GM12878 (cell line): ENCODE results near the gene PPM1A. TPM values are rescaled to one million over a fixed set of nuclear protein-coding genes. Genes with fewer than 3 reads are reported as not detected.

ENCODE experiments used
- ATAC-seq: fragments of 200-7000 bp; cut with Tn5 transposase; 3 replicates; pipeline ENCODE4 v1.9.1; 2020; ENCODE audit warnings: mild to moderate bottlenecking, moderate library complexity
- BruUV-seq: library from RNA; stranded (reverse); fragments of 400-500 nt; replicated peaks from 2 replicates; lab custom pipeline; 2021; lab: Mats Ljungman, UMichigan
- CTCF ChIA-PET: fragments of 300-600 bp; sonication (Branson Sonifier 250); formaldehyde crosslinking; extraction: SDS; loops from one replicate; lab custom pipeline; 2021; ENCODE audit warnings: inconsistent platforms; lab: Yijun Ruan, JAX
- POLR2A ChIA-PET: fragments of 350-600 bp; formaldehyde crosslinking; extraction: SDS; loops from one replicate; lab custom pipeline; 2021; ENCODE audit warnings: inconsistent platforms; lab: Charles Lee
- RAD21 ChIA-PET: fragments of 300-600 bp; sonication (Branson Sonifier 250); formaldehyde crosslinking; loops from one replicate; lab custom pipeline; 2023; ENCODE audit warnings: antibody characterized with exemption; ENCODE audit not compliant: unreplicated experiment; lab: Charles Lee
- SMC1A ChIA-PET: fragments of 300-600 bp; sonication (Branson Sonifier 250); formaldehyde crosslinking; loops from one replicate; lab custom pipeline; 2023; ENCODE audit not compliant: unreplicated experiment, uncharacterized antibody; lab: Charles Lee
- DNase-seq: peaks from one replicate; pipeline ENCODE4 v3.0.0-alpha.2; 2011; ENCODE audit warnings: low read depth, low spot score
- FAIRE-seq: peaks from 3 replicates; lab custom pipeline; 2011; peaks lifted over from hg19 to GRCh38; lab: Jason Lieb, UNC
- H2AFZ ChIP-seq: 2 replicates; pipeline ENCODE4 v1.6.0; 2011; ENCODE audit warnings: low read depth, low read length, control low read depth; ENCODE audit not compliant: control insufficient read depth
- H3K27ac ChIP-seq: 2 replicates; pipeline ENCODE4 v1.5.1; 2011; ENCODE audit warnings: control low read depth; ENCODE audit not compliant: control insufficient read depth, insufficient read depth
- H3K27me3 ChIP-seq, 2 experiments: replicated peaks in 1 of 2; 2 replicates each; pipeline versions ENCODE4 v1.6.0 to v1.6.1; 2011; ENCODE audit warnings: low read length in 1 of 2; ENCODE audit not compliant: control insufficient read depth in 2 of 2, insufficient read depth in 2 of 2
- H3K36me3 ChIP-seq, 2 experiments: 2 replicates each; pipeline ENCODE4 v1.5.1; 2011; ENCODE audit warnings: low read length in 1 of 2; ENCODE audit not compliant: control insufficient read depth in 2 of 2, insufficient read depth in 2 of 2
- H3K4me1 ChIP-seq: 2 replicates; pipeline ENCODE4 v1.6.1; 2011; ENCODE audit warnings: mild to moderate bottlenecking, low read length, moderate library complexity, mixed read lengths; ENCODE audit not compliant: control insufficient read depth, insufficient read depth
- H3K4me2 ChIP-seq: 2 replicates; pipeline ENCODE4 v1.6.0; 2011; ENCODE audit warnings: control low read depth; ENCODE audit not compliant: control insufficient read depth, insufficient read depth
- H3K4me3 ChIP-seq: fragments of 200-600 bp; sonication (generic); 2 replicates; pipeline ENCODE4 v1.5.1; 2016
- H3K79me2 ChIP-seq: 2 replicates; pipeline ENCODE4 v1.6.0; 2011; ENCODE audit warnings: low read length; ENCODE audit not compliant: control insufficient read depth, insufficient read depth
- H3K9ac ChIP-seq: 2 replicates; pipeline ENCODE4 v1.8.0; 2011; ENCODE audit warnings: low read length, control low read depth, mixed read lengths; ENCODE audit not compliant: control insufficient read depth, insufficient read depth
- H3K9me3 ChIP-seq: replicated peaks from 3 replicates; pipeline ENCODE4 v1.5.1; 2011; ENCODE audit warnings: mild to moderate bottlenecking, low read length; ENCODE audit not compliant: control insufficient read depth, insufficient read depth
- H4K20me1 ChIP-seq: 2 replicates; pipeline ENCODE4 v1.6.0; 2011; ENCODE audit not compliant: control insufficient read depth, insufficient read depth
- CHD1 ChIP-seq: IDR thresholded peaks from 2 replicates; pipeline ENCODE4 v1.6.1; 2012; ENCODE audit warnings: low read depth, low read length, improper control_type of control experiment
- CREB1 ChIP-seq: IDR thresholded peaks from 2 replicates; pipeline ENCODE4 v1.6.1; 2012; ENCODE audit warnings: low read depth, mild to moderate bottlenecking, inconsistent platforms
- EP300 ChIP-seq, 2 experiments: fragments of 150-350 bp in 1 of 2; IDR thresholded peaks; 2 replicates each; pipeline ENCODE4 v1.6.1; 2011 to 2012; ENCODE audit warnings: low read depth in 2 of 2, low read length in 2 of 2, borderline replicate concordance in 1 of 2, improper control_type of control experiment in 1 of 2, inconsistent platforms in 1 of 2; ENCODE audit not compliant: control insufficient read depth in 1 of 2
- MEF2B ChIP-seq: fragments of 450-650 bp; IDR thresholded peaks from 2 replicates; pipeline ENCODE4 v1.6.1; 2018; ENCODE audit warnings: mild to moderate bottlenecking, moderate library complexity; ENCODE audit not compliant: partially characterized antibody, poor library complexity, severe bottlenecking
- NFYB ChIP-seq: IDR thresholded peaks from 2 replicates; pipeline ENCODE4 v1.6.1; 2011; ENCODE audit warnings: low read depth, mild to moderate bottlenecking, low read length, improper control_type of control experiment, moderate library complexity; ENCODE audit not compliant: insufficient read depth
- POLR2AphosphoS5 ChIP-seq: IDR thresholded peaks from 2 replicates; pipeline ENCODE4 v1.6.1; 2011; ENCODE audit warnings: mild to moderate bottlenecking, low read length, inconsistent platforms
- RAD51 ChIP-seq: fragments of 450-650 bp; IDR thresholded peaks from 2 replicates; pipeline ENCODE4 v1.6.1; 2016; ENCODE audit warnings: moderate library complexity, mild to moderate bottlenecking, inconsistent platforms
- TBL1XR1 ChIP-seq: IDR thresholded peaks from 2 replicates; pipeline ENCODE4 v1.6.1; 2012; ENCODE audit warnings: low read depth, low read length, improper control_type of control experiment
- WGBS: methylation state at CpG from one replicate; pipeline ENCODE4 v1.1.6; 2016; ENCODE audit warnings: low lambda C conversion rate; ENCODE audit not compliant: insufficient replicate concordance, insufficient coverage; ENCODE audit errors: missing lambda C conversion rate; 5-methylcytosine and 5-hydroxymethylcytosine counted together
- in situ Hi-C: fragments of 300-500 bp; cut with MboI; formaldehyde crosslinking; loops from 9 replicates; pipeline ENCODE4 v1.14.3; 2018; ENCODE audit warnings: mixed read lengths
- intact Hi-C: fragments of 100-400 bp; cut with micrococcal nuclease; formaldehyde crosslinking; loops from one replicate; pipeline ENCODE4 v1.14.2; 2022; ENCODE audit not compliant: unreplicated experiment
- polyA plus RNA-seq, 11 experiments: library from polyadenylated mRNA; depleted of rRNA in 4 of 11; unstranded in 6 of 11; stranded (reverse) in 5 of 11; fragments of >200 nt; fragmentation: Nextera tagmentation in 4 of 11; fragmentation: Illumina TruSeq in 1 of 11; extraction: Ambion mirVana in 4 of 11; extraction: Trizol in 1 of 11; gene quantifications; 1 replicate in 1 of 11; 2 replicates in 10 of 11; pipeline versions ENCODE4 v1.2.1 to v1.2.3, GENCODE V29; 2011 to 2016; ENCODE audit warnings: inconsistent platforms in 2 of 11, missing spikeins in 2 of 11, low read depth in 1 of 11
- total RNA-seq, 4 experiments: library from RNA; depleted of rRNA in 3 of 4; stranded (reverse); fragments of >200 nt in 3 of 4; fragmentation: Illumina TruSeq in 1 of 4; extraction: Trizol in 1 of 4; gene quantifications; 2 replicates each; pipeline versions ENCODE4 v1.2.1 to v1.2.3, GENCODE V29; 2013 to 2021
- TF ChIP-seq, protein P1 (sequence below): IDR thresholded peaks from 2 replicates; pipeline ENCODE4 v1.6.1; 2012; ENCODE audit warnings: low read length, inconsistent platforms
- TF ChIP-seq, protein P2 (sequence below): fragments of 450-650 bp; IDR thresholded peaks from 2 replicates; pipeline ENCODE4 v1.6.1; 2017; ENCODE audit warnings: mild to moderate bottlenecking, moderate library complexity
- TF ChIP-seq, protein P3 (sequence below): fragments of 450-650 bp; formaldehyde crosslinking; IDR thresholded peaks from 2 replicates; pipeline ENCODE4 v1.5.0; 2022; ENCODE audit warnings: mild to moderate bottlenecking, missing genetic modification characterization
- TF ChIP-seq, protein P4 (sequence below): IDR thresholded peaks from 2 replicates; pipeline ENCODE4 v1.6.1; 2011; ENCODE audit warnings: borderline replicate concordance, low read depth, mild to moderate bottlenecking, moderate library complexity, mixed read lengths, low read length; ENCODE audit not compliant: insufficient read depth; ENCODE audit errors: extremely low read length

PPM1A gene
- total and polyA plus RNA-seq, 10 of the 15 experiments (the other 5 are each of a cell fraction or from before 2014, with no cell fraction given), result 16.8 to 124 (median 47.0) TPM

DNA sequence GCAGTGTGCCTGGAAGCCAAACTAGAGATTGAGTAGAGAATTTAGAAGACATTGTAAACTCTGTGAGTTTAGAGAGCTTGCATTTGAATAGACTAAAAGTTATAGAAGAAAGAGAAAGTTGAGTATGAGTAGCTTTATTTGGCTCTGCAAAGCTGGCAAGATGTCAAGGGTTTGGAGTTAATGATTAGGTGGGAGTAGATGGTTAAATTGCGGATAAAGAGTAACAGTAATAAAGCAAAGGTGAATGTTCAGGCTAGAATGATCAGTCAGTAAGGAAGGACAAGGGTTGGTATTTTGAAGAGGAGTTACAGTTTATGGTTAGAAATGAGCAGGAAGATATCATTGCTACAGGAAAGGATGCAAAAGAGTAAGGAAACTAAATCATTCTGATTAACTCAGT lies 5.2 kb downstream of the PPM1A start:
- intact Hi-C loops (no loop called here), in situ Hi-C loops (no loop called here)
- DNase-seq (no peak), FAIRE-seq (no peak), ATAC-seq (no peak)
- H3K27ac ChIP-seq, result no peak overlapping the region
- H4K20me1 ChIP-seq, result no peaks in the 10 kb centered on the region
- 100% methylated on average over 1 of the region's 1 CpG for WGBS
- CTCF ChIA-PET, result interaction anchor here (0.7 to 5.0 kb wide), 15 partner anchors 9 to 289 kb away, joined by 3 to 42 read pairs (median 5); no protein-coding TSS in a partner anchor
- no peaks in the 10 kb centered on the region for H3K27me3 ChIP-seq
- RAD21 ChIA-PET, result interaction anchor here (0.6 to 17.9 kb wide), 14 partner anchors 12 to 995 kb away, joined by 3 to 446 read pairs (median 4); no protein-coding TSS in a partner anchor
- H3K79me2 ChIP-seq, result peaks cover 95% of the 10 kb centered on the region
- BruUV-seq, result no TSS peak
- no peaks in the 10 kb centered on the region for H3K4me1 ChIP-seq
- no peak overlapping the region for H3K9ac ChIP-seq
- H3K4me2 ChIP-seq, result 0 out of 2 replicates have a peak overlapping the region, but pooled peaks have one; percentile 4
- H3K36me3 ChIP-seq, result no peaks in the 10 kb centered on the region; a peak in 1 of 4 replicates
- H2AFZ ChIP-seq, result no peak overlapping the region
- POLR2A ChIA-PET, result interaction anchor here (0.8 to 5.4 kb wide), 9 partner anchors 10 to 78 kb away, joined by 3 to 92 read pairs (median 3); no protein-coding TSS in a partner anchor
- H3K4me3 ChIP-seq, result peak overlapping the region; percentile 24; the same call in 1 of the 2 replicates
- TF ChIP-seq EP300 (IDR thresholded peaks at IDR 0.05; ENCODE audit: borderline replicate concordance in 1 of 2, control insufficient read depth in 1 of 2, low read depth in 2 of 2, low read length in 2 of 2), result no peak
- TF ChIP-seq RAD51, result no peak
- TF ChIP-seq MEF2B, result no peak
- no peak for TF ChIP-seq POLR2AphosphoS5
- TF ChIP-seq, protein P1, sequence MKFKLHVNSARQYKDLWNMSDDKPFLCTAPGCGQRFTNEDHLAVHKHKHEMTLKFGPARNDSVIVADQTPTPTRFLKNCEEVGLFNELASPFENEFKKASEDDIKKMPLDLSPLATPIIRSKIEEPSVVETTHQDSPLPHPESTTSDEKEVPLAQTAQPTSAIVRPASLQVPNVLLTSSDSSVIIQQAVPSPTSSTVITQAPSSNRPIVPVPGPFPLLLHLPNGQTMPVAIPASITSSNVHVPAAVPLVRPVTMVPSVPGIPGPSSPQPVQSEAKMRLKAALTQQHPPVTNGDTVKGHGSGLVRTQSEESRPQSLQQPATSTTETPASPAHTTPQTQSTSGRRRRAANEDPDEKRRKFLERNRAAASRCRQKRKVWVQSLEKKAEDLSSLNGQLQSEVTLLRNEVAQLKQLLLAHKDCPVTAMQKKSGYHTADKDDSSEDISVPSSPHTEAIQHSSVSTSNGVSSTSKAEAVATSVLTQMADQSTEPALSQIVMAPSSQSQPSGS, result no peak
- TF ChIP-seq TBL1XR1, result no peak
- no peak for TF ChIP-seq CREB1
- TF ChIP-seq, protein P2, sequence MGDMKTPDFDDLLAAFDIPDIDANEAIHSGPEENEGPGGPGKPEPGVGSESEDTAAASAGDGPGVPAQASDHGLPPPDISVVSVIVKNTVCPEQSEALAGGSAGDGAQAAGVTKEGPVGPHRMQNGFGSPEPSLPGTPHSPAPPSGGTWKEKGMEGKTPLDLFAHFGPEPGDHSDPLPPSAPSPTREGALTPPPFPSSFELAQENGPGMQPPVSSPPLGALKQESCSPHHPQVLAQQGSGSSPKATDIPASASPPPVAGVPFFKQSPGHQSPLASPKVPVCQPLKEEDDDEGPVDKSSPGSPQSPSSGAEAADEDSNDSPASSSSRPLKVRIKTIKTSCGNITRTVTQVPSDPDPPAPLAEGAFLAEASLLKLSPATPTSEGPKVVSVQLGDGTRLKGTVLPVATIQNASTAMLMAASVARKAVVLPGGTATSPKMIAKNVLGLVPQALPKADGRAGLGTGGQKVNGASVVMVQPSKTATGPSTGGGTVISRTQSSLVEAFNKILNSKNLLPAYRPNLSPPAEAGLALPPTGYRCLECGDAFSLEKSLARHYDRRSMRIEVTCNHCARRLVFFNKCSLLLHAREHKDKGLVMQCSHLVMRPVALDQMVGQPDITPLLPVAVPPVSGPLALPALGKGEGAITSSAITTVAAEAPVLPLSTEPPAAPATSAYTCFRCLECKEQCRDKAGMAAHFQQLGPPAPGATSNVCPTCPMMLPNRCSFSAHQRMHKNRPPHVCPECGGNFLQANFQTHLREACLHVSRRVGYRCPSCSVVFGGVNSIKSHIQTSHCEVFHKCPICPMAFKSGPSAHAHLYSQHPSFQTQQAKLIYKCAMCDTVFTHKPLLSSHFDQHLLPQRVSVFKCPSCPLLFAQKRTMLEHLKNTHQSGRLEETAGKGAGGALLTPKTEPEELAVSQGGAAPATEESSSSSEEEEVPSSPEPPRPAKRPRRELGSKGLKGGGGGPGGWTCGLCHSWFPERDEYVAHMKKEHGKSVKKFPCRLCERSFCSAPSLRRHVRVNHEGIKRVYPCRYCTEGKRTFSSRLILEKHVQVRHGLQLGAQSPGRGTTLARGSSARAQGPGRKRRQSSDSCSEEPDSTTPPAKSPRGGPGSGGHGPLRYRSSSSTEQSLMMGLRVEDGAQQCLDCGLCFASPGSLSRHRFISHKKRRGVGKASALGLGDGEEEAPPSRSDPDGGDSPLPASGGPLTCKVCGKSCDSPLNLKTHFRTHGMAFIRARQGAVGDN, result no peak
- no peak for TF ChIP-seq NFYB
- TF ChIP-seq, protein P3, sequence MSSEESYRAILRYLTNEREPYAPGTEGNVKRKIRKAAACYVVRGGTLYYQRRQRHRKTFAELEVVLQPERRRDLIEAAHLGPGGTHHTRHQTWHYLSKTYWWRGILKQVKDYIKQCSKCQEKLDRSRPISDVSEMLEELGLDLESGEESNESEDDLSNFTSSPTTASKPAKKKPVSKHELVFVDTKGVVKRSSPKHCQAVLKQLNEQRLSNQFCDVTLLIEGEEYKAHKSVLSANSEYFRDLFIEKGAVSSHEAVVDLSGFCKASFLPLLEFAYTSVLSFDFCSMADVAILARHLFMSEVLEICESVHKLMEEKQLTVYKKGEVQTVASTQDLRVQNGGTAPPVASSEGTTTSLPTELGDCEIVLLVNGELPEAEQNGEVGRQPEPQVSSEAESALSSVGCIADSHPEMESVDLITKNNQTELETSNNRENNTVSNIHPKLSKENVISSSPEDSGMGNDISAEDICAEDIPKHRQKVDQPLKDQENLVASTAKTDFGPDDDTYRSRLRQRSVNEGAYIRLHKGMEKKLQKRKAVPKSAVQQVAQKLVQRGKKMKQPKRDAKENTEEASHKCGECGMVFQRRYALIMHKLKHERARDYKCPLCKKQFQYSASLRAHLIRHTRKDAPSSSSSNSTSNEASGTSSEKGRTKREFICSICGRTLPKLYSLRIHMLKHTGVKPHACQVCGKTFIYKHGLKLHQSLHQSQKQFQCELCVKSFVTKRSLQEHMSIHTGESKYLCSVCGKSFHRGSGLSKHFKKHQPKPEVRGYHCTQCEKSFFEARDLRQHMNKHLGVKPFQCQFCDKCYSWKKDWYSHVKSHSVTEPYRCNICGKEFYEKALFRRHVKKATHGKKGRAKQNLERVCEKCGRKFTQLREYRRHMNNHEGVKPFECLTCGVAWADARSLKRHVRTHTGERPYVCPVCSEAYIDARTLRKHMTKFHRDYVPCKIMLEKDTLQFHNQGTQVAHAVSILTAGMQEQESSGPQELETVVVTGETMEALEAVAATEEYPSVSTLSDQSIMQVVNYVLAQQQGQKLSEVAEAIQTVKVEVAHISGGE, result no peak
- TF ChIP-seq, protein P4, sequence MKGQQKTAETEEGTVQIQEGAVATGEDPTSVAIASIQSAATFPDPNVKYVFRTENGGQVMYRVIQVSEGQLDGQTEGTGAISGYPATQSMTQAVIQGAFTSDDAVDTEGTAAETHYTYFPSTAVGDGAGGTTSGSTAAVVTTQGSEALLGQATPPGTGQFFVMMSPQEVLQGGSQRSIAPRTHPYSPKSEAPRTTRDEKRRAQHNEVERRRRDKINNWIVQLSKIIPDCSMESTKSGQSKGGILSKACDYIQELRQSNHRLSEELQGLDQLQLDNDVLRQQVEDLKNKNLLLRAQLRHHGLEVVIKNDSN, result no peak
- TF ChIP-seq CHD1, result no peak
- SMC1A ChIA-PET, result interaction anchor here (0.9 to 14.2 kb wide), 13 partner anchors 11 to 96 kb away, joined by 3 to 303 read pairs (median 5); no protein-coding TSS in a partner anchor
- H3K9me3 ChIP-seq, result no peaks in the 10 kb centered on the region; the same call in none of the 3 replicates
